Keratinocyte (primary cell): ENCODE results near the gene ATRNL1.

Experiments
- CTCF ChIP-seq, 3 experiments: IDR thresholded peaks in 1 of 3; conservative IDR thresholded peaks in 1 of 3; optimal IDR thresholded peaks in 1 of 3; 2 replicates in 2 of 3; 3 replicates in 1 of 3; pipeline versions ENCODE3 to v1.5.1; 2011; ENCODE audit warnings: low read length in 3 of 3, mild to moderate bottlenecking in 3 of 3, moderate library complexity in 2 of 3, control low read depth in 1 of 3, inconsistent platforms in 1 of 3; ENCODE audit not compliant: insufficient read depth in 2 of 3; ENCODE audit errors: extremely low read depth in 1 of 3
- EZH2 ChIP-seq: IDR thresholded peaks from one replicate; pipeline ENCODE4 v1.6.1; 2012; ENCODE audit warnings: inconsistent platforms, mild to moderate bottlenecking, low read length, moderate library complexity

- TF ChIP-seq CTCF (optimal IDR thresholded peaks at IDR 0.05 in 1 of 3, IDR thresholded peaks at IDR 0.05 in 1 of 3, conservative IDR thresholded peaks at IDR 0.05 in 1 of 3; ENCODE audit: extremely low read depth in 1 of 3, insufficient read depth in 2 of 3, low read length in 3 of 3) (no peak), EZH2 (no peak)
These were observed 572.4 kb downstream of the ATRNL1 start for GRCh38 chr10:115665549-115665948.
